K562 (cell line): ENCODE measurements around the gene CENPX. TPM values are rescaled to one million over a fixed set of nuclear protein-coding genes. Genes with fewer than 3 reads are reported as not detected.
A peak's percentile ranks its signal among the peaks of the same experiment; 100 is the strongest.

Experiments
- ATAC-seq: fragments of 200-7000 bp; cut with Tn5 transposase; 3 replicates; pipeline ENCODE4 v1.9.1; 2020; ENCODE audit warnings: moderate library complexity
- BruUV-seq: library from RNA; stranded (reverse); fragments of 400-500 nt; replicated peaks from 2 replicates; lab custom pipeline; 2021; lab: Mats Ljungman, UMichigan
- CTCF ChIA-PET: fragments of 300-600 bp; formaldehyde crosslinking; extraction: SDS; loops from one replicate; lab custom pipeline; 2021; ENCODE audit warnings: low intra/inter-chr PET ratio; lab: Yijun Ruan, JAX
- POLR2A ChIA-PET: fragments of 300-600, 350-650 bp; sonication (Branson Sonifier 250); formaldehyde crosslinking; extraction: SDS; loops from one replicate; lab custom pipeline; 2021; ENCODE audit warnings: antibody characterized with exemption, inconsistent platforms; lab: Yijun Ruan, JAX
- DNase-seq, 4 experiments: peaks; one replicate each; pipeline versions ENCODE4 v3.0.0 to v3.0.0-alpha.2; 2011 to 2018; ENCODE audit warnings: low spot score in 3 of 4, mixed read lengths in 3 of 4; ENCODE audit errors: extremely low read depth in 1 of 4
- FAIRE-seq: peaks from 2 replicates; lab custom pipeline; 2011; peaks lifted over from hg19 to GRCh38; lab: Jason Lieb, UNC
- H2AFZ ChIP-seq: 2 replicates; pipeline ENCODE4 v1.6.0; 2011; ENCODE audit warnings: low read depth, low read length, control low read depth, inconsistent platforms
- H3K27ac ChIP-seq: fragments of 200-600 bp; 3 replicates; pipeline ENCODE4 v1.8.0; 2011; ENCODE audit warnings: low read depth, mild to moderate bottlenecking, control low read depth, inconsistent platforms, low read length, moderate library complexity, mixed read lengths; ENCODE audit errors: extremely low read depth
- H3K27me3 ChIP-seq, 2 experiments: fragments of 300-600 bp in 1 of 2; 2 replicates in 1 of 2; 3 replicates in 1 of 2; pipeline versions ENCODE4 v1.6.0 to v1.8.0; 2011; ENCODE audit warnings: inconsistent platforms in 2 of 2, low read length in 2 of 2, mild to moderate bottlenecking in 1 of 2, mixed read lengths in 1 of 2, moderate library complexity in 1 of 2; ENCODE audit not compliant: control insufficient read depth in 2 of 2, insufficient read depth in 2 of 2
- H3K36me3 ChIP-seq: fragments of 300-600 bp; 3 replicates; pipeline ENCODE4 v1.8.0; 2011; ENCODE audit warnings: mild to moderate bottlenecking, low read length, inconsistent platforms; ENCODE audit not compliant: control insufficient read depth, insufficient read depth
- H3K4me1 ChIP-seq, 2 experiments: fragments of 200-600 bp in 1 of 2; replicated peaks in 1 of 2; 2 replicates in 1 of 2; 3 replicates in 1 of 2; pipeline versions ENCODE4 v1.5.1 to v1.8.0; 2011; ENCODE audit warnings: inconsistent platforms in 2 of 2, low read length in 2 of 2, mild to moderate bottlenecking in 1 of 2, mixed read lengths in 1 of 2, moderate library complexity in 1 of 2; ENCODE audit not compliant: control insufficient read depth in 2 of 2, insufficient read depth in 2 of 2
- H3K4me2 ChIP-seq: 2 replicates; pipeline ENCODE4 v1.6.1; 2011; ENCODE audit warnings: low read length, control low read depth, inconsistent platforms, mixed read lengths; ENCODE audit not compliant: insufficient read depth
- H3K4me3 ChIP-seq: fragments of 200-600 bp; sonication (generic), shearing (Covaris generic); 2 replicates; pipeline ENCODE4 v1.5.1; 2016; ENCODE audit warnings: control low read depth, inconsistent platforms
- H3K79me2 ChIP-seq: fragments of 200-600 bp; 3 replicates; pipeline ENCODE4 v1.8.0; 2011; ENCODE audit warnings: low read length, inconsistent platforms; ENCODE audit not compliant: control insufficient read depth, insufficient read depth
- H3K9ac ChIP-seq, 2 experiments: 2 replicates each; pipeline versions ENCODE4 v1.6.0 to v1.6.1; 2011; ENCODE audit warnings: low read depth in 2 of 2, low read length in 2 of 2, control low read depth in 1 of 2, inconsistent platforms in 1 of 2, mild to moderate bottlenecking in 1 of 2, mixed read lengths in 1 of 2; ENCODE audit not compliant: insufficient read depth in 1 of 2
- H3K9me1 ChIP-seq: one replicate; pipeline ENCODE4 v1.6.0; 2011; ENCODE audit warnings: inconsistent platforms, mild to moderate bottlenecking, low read length, moderate library complexity; ENCODE audit not compliant: control insufficient read depth, insufficient read depth
- H3K9me3 ChIP-seq: replicated peaks from 2 replicates; pipeline ENCODE4 v1.5.1; 2011; ENCODE audit warnings: low read depth, low read length, inconsistent platforms; ENCODE audit not compliant: control insufficient read depth, insufficient read depth
- H4K20me1 ChIP-seq: replicated peaks from 2 replicates; pipeline ENCODE4 v1.6.1; 2011; ENCODE audit warnings: low read length, inconsistent platforms, mixed read lengths; ENCODE audit not compliant: control insufficient read depth, insufficient read depth
- HMGN3 ChIP-seq: IDR thresholded peaks from 2 replicates; pipeline ENCODE4 v1.6.1; 2011; ENCODE audit warnings: borderline replicate concordance, low read depth, mild to moderate bottlenecking, mixed read lengths, low read length; ENCODE audit not compliant: insufficient read length; ENCODE audit errors: extremely low read depth
- POLR2G ChIP-seq: fragments of 200-400 bp; formaldehyde crosslinking; IDR thresholded peaks from 2 replicates; pipeline ENCODE4 v1.6.1; 2017; ENCODE audit warnings: low read depth, mild to moderate bottlenecking, antibody characterized with exemption, low read length, moderate library complexity
- TEAD4 ChIP-seq, 2 experiments: sonication (generic) in 1 of 2; formaldehyde crosslinking in 1 of 2; IDR thresholded peaks; 2 replicates each; pipeline versions ENCODE4 v1.6.1 to v1.8.0; 2012 to 2022; ENCODE audit warnings: borderline replicate concordance in 1 of 2, inconsistent platforms in 1 of 2, low read length in 1 of 2, mild to moderate bottlenecking in 1 of 2, missing genetic modification reagents in 1 of 2
- WGBS: fragments of 100-300 bp; shearing (Covaris generic); methylation state at CpG from one replicate; pipeline ENCODE4 v1.1.6; 2016; ENCODE audit warnings: low coverage, mixed read lengths; ENCODE audit not compliant: insufficient coverage; ENCODE audit errors: missing lambda C conversion rate; 5-methylcytosine and 5-hydroxymethylcytosine counted together
- in situ Hi-C: fragments of 300-500 bp; cut with MboI; formaldehyde crosslinking; loops from 4 replicates; pipeline ENCODE4 v1.15.0; 2018; ENCODE audit warnings: inconsistent platforms, mixed read lengths
- intact Hi-C: fragments of 100-400 bp; cut with micrococcal nuclease; formaldehyde crosslinking; loops from 2 replicates; pipeline ENCODE4 v1.14.2; 2022
- polyA plus RNA-seq, 8 experiments: library from polyadenylated mRNA; depleted of rRNA in 4 of 8; stranded (reverse) in 5 of 8; unstranded in 3 of 8; fragments of >200 nt; fragmentation: Nextera tagmentation in 2 of 8; fragmentation: Illumina TruSeq in 1 of 8; extraction: Ambion mirVana in 2 of 8; extraction: Trizol in 1 of 8; gene quantifications; 2 replicates each; pipeline versions ENCODE4 v1.2.1 to v1.2.3, GENCODE V29; 2011 to 2014; ENCODE audit warnings: inconsistent platforms in 1 of 8, missing spikeins in 1 of 8
- total RNA-seq, 7 experiments: library from RNA; depleted of rRNA in 6 of 7; stranded (reverse); fragments of >200 nt in 6 of 7; fragmentation: Illumina TruSeq in 2 of 7; extraction: Trizol in 2 of 7; gene quantifications; 2 replicates each; pipeline versions ENCODE4 v1.2.1 to v1.2.3, GENCODE V29; 2011 to 2021; ENCODE audit warnings: low replicate concordance in 1 of 7
- TF ChIP-seq, protein P1 (sequence below), 3 experiments: IDR thresholded peaks in 2 of 3; conservative IDR thresholded peaks in 1 of 3; 2 replicates each; pipeline ENCODE4 v1.5.1; 2011 to 2012; ENCODE audit warnings: low read length in 3 of 3, mild to moderate bottlenecking in 3 of 3, control low read depth in 2 of 3, improper control_type of control experiment in 1 of 3, inconsistent platforms in 1 of 3, low read depth in 1 of 3, mixed read lengths in 1 of 3, moderate library complexity in 1 of 3; ENCODE audit not compliant: insufficient read depth in 2 of 3
- TF ChIP-seq, protein P2 (sequence below): fragments of 450-650 bp; IDR thresholded peaks from 2 replicates; pipeline ENCODE4 v1.6.1; 2017; ENCODE audit warnings: antibody characterized with exemption, mild to moderate bottlenecking

Gene CENPX
- total and polyA plus RNA-seq, 9 of the 15 experiments (the other 6 are each of a cell fraction or from before 2014, with no cell fraction given): 32.7 to 352 (median 127) TPM

DNA sequence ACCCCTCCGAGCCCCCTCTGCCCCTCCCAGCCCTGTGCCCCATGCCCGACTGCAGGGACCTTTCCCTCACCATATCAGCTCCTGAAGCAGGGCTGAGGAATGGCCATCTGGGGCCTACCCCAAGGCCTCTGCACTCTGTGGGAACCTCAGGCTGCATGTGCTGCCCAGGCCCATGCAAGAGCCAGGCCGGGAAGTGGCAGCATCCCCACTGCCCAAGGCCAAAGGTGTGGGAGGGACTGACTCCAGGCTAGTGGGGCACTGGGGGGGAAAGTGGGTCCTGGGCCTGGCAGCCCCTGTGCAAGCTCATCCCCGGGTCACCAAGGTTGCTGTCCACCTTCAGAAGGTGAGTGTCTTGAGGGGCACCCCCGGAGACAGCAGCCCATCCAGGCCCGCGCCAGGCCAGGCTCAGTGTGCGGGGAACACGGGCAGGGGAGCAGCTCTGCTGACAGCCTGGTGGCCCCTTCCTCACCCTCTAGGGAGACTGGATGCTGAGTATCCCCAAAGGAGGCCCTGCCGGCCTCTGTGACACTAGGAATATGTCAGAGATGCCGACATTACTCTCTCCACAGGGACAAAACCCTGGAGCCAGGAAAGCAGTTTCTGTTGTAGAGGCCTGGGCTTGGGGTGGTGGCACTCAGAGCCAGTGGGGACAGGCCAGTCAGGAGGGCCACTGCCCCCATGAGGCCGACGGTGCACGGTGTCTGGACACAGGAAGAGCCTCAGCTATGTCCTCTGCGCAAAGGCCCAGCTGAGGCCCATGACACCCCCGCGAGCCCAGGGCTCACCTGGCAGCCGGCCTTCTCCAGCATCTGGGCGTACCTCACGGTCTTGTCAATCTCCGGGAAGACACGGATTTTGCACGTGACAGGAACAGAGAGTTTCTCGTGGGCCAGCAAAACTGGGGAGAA lies 39.7 kb upstream of the CENPX start:
- CTCF ChIA-PET: no interaction called here
- peaks cover 3 to 83% of the 10 kb centered on the region in 2 experiments; a peak in 3 of 5 replicates for H3K4me1 ChIP-seq
- FAIRE-seq (no peak), ATAC-seq (peak; percentile 36; the same call in 2 of the 3 replicates), DNase-seq (no peak)
- H3K9me3 ChIP-seq: no peaks in the 10 kb centered on the region
- H3K27ac ChIP-seq: no peak overlapping the region
- no peaks in the 10 kb centered on the region for H3K9me1 ChIP-seq
- no peak overlapping the region for H2AFZ ChIP-seq
- intact Hi-C loops (no loop called here), in situ Hi-C loops (no loop called here)
- peak overlapping the region in 1 of 2 experiments; percentile 46; a peak in 1 of 4 replicates for H3K9ac ChIP-seq
- POLR2A ChIA-PET: interaction anchor here (0.6 to 2.4 kb wide), 6 partner anchors 8 to 103 kb away, joined by 3 to 11 read pairs (median 4); no protein-coding TSS in a partner anchor
- WGBS: 94% methylated on average over 23 of the region's 24 CpGs
- H3K79me2 ChIP-seq: peaks cover 28% of the 10 kb centered on the region
- H4K20me1 ChIP-seq: no peaks in the 10 kb centered on the region; the same call in none of the 2 replicates
- H3K4me2 ChIP-seq: no peak overlapping the region
- no TSS peak for BruUV-seq
- no peaks in the 10 kb centered on the region for H3K27me3 ChIP-seq
- H3K4me3 ChIP-seq: no peak overlapping the region
- TF ChIP-seq, protein P1, sequence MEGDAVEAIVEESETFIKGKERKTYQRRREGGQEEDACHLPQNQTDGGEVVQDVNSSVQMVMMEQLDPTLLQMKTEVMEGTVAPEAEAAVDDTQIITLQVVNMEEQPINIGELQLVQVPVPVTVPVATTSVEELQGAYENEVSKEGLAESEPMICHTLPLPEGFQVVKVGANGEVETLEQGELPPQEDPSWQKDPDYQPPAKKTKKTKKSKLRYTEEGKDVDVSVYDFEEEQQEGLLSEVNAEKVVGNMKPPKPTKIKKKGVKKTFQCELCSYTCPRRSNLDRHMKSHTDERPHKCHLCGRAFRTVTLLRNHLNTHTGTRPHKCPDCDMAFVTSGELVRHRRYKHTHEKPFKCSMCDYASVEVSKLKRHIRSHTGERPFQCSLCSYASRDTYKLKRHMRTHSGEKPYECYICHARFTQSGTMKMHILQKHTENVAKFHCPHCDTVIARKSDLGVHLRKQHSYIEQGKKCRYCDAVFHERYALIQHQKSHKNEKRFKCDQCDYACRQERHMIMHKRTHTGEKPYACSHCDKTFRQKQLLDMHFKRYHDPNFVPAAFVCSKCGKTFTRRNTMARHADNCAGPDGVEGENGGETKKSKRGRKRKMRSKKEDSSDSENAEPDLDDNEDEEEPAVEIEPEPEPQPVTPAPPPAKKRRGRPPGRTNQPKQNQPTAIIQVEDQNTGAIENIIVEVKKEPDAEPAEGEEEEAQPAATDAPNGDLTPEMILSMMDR (IDR thresholded peaks at IDR 0.05 in 2 of 3, conservative IDR thresholded peaks at IDR 0.05 in 1 of 3; ENCODE audit: insufficient read depth in 2 of 3, low read depth in 1 of 3, low read length in 3 of 3): peak in 2 of 3 experiments; percentile 26 to 27; a peak in 2 of 6 replicates
- TF ChIP-seq POLR2G (peak; percentile 46), HMGN3 (no peak), TEAD4 (IDR thresholded peaks at IDR 0.05; ENCODE audit: low read length) (no peak), TEAD4 (CRISPR knock-in tag; IDR thresholded peaks at IDR 0.05; ENCODE audit: borderline replicate concordance) (peak; percentile 52; the same call in 1 of the 2 replicates)
- TF ChIP-seq, protein P2, sequence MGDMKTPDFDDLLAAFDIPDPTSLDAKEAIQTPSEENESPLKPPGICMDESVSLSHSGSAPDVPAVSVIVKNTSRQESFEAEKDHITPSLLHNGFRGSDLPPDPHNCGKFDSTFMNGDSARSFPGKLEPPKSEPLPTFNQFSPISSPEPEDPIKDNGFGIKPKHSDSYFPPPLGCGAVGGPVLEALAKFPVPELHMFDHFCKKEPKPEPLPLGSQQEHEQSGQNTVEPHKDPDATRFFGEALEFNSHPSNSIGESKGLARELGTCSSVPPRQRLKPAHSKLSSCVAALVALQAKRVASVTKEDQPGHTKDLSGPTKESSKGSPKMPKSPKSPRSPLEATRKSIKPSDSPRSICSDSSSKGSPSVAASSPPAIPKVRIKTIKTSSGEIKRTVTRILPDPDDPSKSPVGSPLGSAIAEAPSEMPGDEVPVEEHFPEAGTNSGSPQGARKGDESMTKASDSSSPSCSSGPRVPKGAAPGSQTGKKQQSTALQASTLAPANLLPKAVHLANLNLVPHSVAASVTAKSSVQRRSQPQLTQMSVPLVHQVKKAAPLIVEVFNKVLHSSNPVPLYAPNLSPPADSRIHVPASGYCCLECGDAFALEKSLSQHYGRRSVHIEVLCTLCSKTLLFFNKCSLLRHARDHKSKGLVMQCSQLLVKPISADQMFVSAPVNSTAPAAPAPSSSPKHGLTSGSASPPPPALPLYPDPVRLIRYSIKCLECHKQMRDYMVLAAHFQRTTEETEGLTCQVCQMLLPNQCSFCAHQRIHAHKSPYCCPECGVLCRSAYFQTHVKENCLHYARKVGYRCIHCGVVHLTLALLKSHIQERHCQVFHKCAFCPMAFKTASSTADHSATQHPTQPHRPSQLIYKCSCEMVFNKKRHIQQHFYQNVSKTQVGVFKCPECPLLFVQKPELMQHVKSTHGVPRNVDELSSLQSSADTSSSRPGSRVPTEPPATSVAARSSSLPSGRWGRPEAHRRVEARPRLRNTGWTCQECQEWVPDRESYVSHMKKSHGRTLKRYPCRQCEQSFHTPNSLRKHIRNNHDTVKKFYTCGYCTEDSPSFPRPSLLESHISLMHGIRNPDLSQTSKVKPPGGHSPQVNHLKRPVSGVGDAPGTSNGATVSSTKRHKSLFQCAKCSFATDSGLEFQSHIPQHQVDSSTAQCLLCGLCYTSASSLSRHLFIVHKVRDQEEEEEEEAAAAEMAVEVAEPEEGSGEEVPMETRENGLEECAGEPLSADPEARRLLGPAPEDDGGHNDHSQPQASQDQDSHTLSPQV: no peak
- peaks cover 71% of the 10 kb centered on the region; the same call in 2 of the 3 replicates for H3K36me3 ChIP-seq
